Duodenal mucosa (tissue), 2 donors: Measurements from ENCODE around the gene RPS18.
"Not testable (repeated sequence)": the region's sequence is repeated elsewhere in the genome, so short reads cannot be mapped to it uniquely, and the experiment has no call there.

ENCODE experiments used
- H3K27ac ChIP-seq: one replicate; pipeline ENCODE4 v1.7.0; 2013; ENCODE audit warnings: low read depth, low read length
- H3K27me3 ChIP-seq, 2 donors: one replicate each; pipeline ENCODE4 v1.7.0; 2013; ENCODE audit warnings: low read length in 2 of 2, control low read depth in 1 of 2; ENCODE audit not compliant: insufficient read depth in 2 of 2, control insufficient read depth in 1 of 2
- H3K36me3 ChIP-seq, 2 donors: one replicate each; pipeline ENCODE4 v1.7.0; 2013; ENCODE audit warnings: low read length in 2 of 2, control low read depth in 1 of 2; ENCODE audit not compliant: insufficient read depth in 2 of 2, control insufficient read depth in 1 of 2
- H3K4me1 ChIP-seq, 2 donors: one replicate each; pipeline ENCODE4 v1.7.0; 2013; ENCODE audit warnings: low read length in 2 of 2, control low read depth in 1 of 2; ENCODE audit not compliant: insufficient read depth in 2 of 2, control insufficient read depth in 1 of 2
- H3K4me3 ChIP-seq, 2 donors: one replicate each; pipeline ENCODE4 v1.7.0; 2013; ENCODE audit warnings: low read length in 2 of 2, low read depth in 1 of 2
- H3K9ac ChIP-seq, 2 donors: one replicate each; pipeline ENCODE4 v1.7.0; 2013; ENCODE audit warnings: low read length in 2 of 2, low read depth in 1 of 2
- H3K9me3 ChIP-seq, 2 donors: one replicate each; pipeline ENCODE4 v1.7.0; 2013; ENCODE audit warnings: low read length in 2 of 2, control low read depth in 1 of 2; ENCODE audit not compliant: control insufficient read depth in 1 of 2

Gene RPS18

DNA sequence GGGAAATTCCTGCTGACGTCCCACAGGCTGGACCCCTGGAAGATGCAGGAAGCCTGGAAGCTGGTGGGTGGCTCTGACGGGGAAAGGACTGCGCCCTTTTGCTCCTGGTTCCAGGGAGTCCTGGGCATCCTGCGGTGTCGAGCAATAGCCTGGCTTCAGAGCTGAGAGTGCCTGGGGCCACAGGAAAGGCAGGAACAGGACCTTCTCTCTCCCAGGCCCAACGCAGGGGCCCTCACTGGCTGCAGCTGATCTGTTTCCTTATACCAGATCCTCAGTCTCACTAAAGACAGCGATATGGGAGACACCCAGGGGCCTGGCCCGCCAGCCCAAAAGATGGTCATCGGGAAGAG is 6.5 kb downstream of the RPS18 start:
- no peaks in the 10 kb centered on the region for H3K9me3 ChIP-seq
- peaks cover 36 to 46% of the 10 kb centered on the region in 2 donors for H3K4me1 ChIP-seq
- H3K36me3 ChIP-seq, result peaks cover 36 to 59% of the 10 kb centered on the region in 2 donors
- H3K27ac ChIP-seq, result no peak overlapping the region
- H3K27me3 ChIP-seq, result no peaks in the 10 kb centered on the region
- H3K9ac ChIP-seq, result no peak overlapping the region
- no peak overlapping the region for H3K4me3 ChIP-seq

- no peaks in the 10 kb centered on the region for H3K9me3 ChIP-seq
- H3K9ac ChIP-seq, result no peak overlapping the region
- peaks cover 36 to 41% of the 10 kb centered on the region in 2 donors for H3K4me1 ChIP-seq
- H3K27me3 ChIP-seq, result no peaks in the 10 kb centered on the region
- H3K4me3 ChIP-seq, result no peak overlapping the region
- peaks cover 38 to 63% of the 10 kb centered on the region in 2 donors for H3K36me3 ChIP-seq
- no peak overlapping the region for H3K27ac ChIP-seq
Measured at GRCh38 chr6:33278810-33279209, 6.9 kb downstream of the RPS18 start.

DNA sequence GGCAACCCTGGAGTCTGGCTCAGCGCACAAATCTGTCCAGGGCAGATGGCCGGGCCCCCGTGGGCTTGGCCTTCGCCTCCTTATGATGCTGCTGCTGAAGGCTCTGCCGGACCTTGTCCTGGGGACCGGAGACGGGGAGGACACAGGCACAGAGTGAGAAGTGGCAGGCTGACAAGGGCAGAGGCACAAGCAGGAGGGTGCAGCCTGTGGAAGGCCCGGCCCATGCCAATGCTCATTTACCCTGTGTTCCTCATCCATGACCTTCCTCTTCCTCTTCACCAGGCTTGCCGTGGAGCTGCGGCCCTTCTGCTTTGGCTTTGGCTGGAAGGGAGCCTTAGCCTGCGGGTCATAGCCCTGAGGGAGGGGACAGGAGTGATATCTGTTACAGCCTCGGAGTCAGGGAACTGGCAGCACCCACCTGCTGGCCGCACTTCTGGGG is 7.4 kb downstream of the RPS18 start:
- no peaks in the 10 kb centered on the region for H3K9me3 ChIP-seq
- peaks cover 33 to 37% of the 10 kb centered on the region in 2 donors for H3K4me1 ChIP-seq
- H3K27ac ChIP-seq, result no peak overlapping the region
- no peaks in the 10 kb centered on the region for H3K27me3 ChIP-seq
- H3K36me3 ChIP-seq, result peaks cover 36 to 65% of the 10 kb centered on the region in 2 donors
- H3K9ac ChIP-seq, result no peak overlapping the region
- no peak overlapping the region for H3K4me3 ChIP-seq

DNA sequence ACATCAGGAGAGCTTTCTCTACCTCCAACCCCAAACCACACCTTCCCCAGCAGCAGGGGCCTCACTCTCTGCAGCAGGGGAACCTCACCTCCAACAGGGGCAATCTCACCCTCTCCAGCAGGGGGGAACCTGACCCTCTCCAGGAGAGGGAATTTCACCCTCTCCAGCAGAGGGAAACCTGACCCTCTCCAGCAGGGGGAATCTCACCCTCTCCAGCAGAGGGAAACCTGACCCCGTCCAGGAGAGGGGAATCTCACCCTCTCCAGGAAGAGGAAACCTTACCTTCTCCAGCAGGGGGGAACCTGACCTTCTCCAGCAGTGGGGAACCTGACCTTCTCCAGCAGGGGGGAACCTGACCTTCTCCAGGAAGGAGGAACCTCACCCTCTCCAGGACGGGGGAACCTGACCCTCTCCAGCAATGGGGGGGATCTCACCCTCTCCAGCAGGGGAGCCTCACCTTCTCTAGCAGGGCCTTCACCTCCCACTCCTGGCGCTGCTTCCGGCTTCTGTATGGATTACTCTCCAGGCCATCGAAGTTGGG is 8.2 kb downstream of the RPS18 start:
- Histone ChIP-seq H3K27ac (no peak overlapping the region), H3K4me3 (no peak overlapping the region), H3K4me1 (peaks cover 25 to 29% of the 10 kb centered on the region in 2 donors), H3K27me3 (no peaks in the 10 kb centered on the region), H3K36me3 (peaks cover 32 to 64% of the 10 kb centered on the region in 2 donors), H3K9ac (no peak overlapping the region), H3K9me3 (no peaks in the 10 kb centered on the region)

DNA sequence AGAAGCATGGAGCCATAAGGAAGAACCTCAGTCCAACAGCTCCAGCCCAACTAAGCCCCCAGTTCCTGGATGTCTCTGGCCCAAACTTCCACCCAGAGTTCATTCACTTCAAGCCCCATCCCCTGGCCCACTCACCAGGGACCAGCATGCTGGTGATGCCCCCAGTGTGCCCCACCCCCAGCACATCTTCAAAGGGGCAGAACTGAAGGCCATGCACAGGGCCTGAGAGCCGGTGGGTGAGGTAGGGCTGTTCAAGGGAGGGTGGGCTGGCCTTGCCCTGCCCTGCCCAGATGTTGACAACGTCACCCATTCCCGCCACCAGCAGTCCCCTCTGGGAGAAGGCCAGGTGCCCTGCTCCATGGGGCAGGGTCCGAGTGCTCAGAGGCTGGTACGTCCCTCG is 8.7 kb downstream of the RPS18 start:
- no peaks in the 10 kb centered on the region for H3K27me3 ChIP-seq

GRCh38 chr6:33285214-33285613 is 13.3 kb downstream of the RPS18 start:
- not testable (repeated sequence) for H3K4me3 ChIP-seq, H3K27ac ChIP-seq, H3K9me3 ChIP-seq, H3K27me3 ChIP-seq, H3K9ac ChIP-seq
- Histone ChIP-seq H3K4me1 (peaks cover 11 to 17% of the 10 kb centered on the region in 2 donors), H3K36me3 (peaks cover 31 to 60% of the 10 kb centered on the region in 2 donors)

More for the DNA sequence above, 8.7 kb downstream of the RPS18 start:
- Histone ChIP-seq H3K4me3 (no peak overlapping the region), H3K4me1 (peaks cover 20 to 24% of the 10 kb centered on the region in 2 donors), H3K27ac (no peak overlapping the region), H3K36me3 (peaks cover 31 to 64% of the 10 kb centered on the region in 2 donors), H3K9ac (no peak overlapping the region), H3K9me3 (no peaks in the 10 kb centered on the region)

DNA sequence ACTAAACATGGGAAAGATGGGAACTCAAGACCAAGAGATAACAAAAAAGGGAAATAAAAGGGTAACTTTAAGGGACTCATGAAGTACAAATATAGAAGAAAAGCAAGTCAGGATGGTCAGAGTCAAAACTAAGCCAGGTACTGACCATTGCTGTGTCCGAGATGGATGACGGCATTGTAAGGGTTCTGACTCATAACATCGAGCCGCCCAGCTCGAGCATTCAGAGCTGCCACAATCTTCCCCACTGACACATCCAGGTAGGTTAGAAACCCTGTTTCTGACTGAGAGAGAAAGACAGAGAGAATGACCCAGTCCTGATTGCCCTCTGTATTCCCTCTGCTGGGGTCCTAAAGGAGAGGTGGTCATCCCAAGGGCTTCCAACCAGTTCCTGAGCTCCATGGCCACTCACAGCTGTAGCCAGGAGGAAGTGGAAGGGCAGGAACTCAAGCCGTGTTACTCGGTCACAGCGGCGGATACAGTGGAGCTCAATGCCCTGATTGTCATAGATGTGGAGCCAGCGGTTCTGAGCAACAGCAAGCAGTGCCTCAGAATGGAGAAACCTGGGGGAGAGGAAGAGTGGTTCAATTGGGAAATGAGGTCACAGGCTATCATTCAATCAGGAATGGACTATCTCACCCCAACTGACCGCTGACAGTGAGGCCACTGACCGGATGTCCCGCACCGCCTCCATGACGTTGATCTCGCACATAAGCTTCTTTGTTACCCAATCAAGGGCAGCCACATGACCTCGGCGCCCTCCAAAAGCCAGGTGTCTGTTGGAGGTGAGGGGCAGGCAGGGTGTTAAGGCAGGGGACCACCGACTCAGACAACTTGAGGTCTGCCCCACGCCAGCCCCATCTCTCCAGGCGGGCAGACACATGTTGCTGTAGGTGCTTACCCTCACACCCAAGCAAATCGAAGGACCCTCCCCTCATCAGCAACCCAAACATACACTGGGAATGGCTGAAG is 15.4 kb downstream of the RPS18 start:
- Histone ChIP-seq H3K27me3 (no peaks in the 10 kb centered on the region), H3K27ac (no peak overlapping the region), H3K9ac (no peak overlapping the region), H3K4me3 (peak overlapping the region in 1 of 2 donors; percentile 88), H3K4me1 (peaks cover 18 to 21% of the 10 kb centered on the region in 2 donors), H3K36me3 (peaks cover 26 to 48% of the 10 kb centered on the region in 2 donors), H3K9me3 (no peaks in the 10 kb centered on the region)

- peak overlapping the region; percentile 88 to 94 for H3K4me3 ChIP-seq
- H3K4me1 ChIP-seq, result peaks cover 18 to 21% of the 10 kb centered on the region in 2 donors
- H3K9ac ChIP-seq, result peak overlapping the region; percentile 81 to 91
- no peaks in the 10 kb centered on the region for H3K27me3 ChIP-seq
- peaks cover 26 to 53% of the 10 kb centered on the region in 2 donors for H3K36me3 ChIP-seq
- H3K27ac ChIP-seq, result no peak overlapping the region
- no peaks in the 10 kb centered on the region for H3K9me3 ChIP-seq
Measured at GRCh38 chr6:33288141-33288920, 16.5 kb downstream of the RPS18 start.

- H3K27me3 ChIP-seq, result no peaks in the 10 kb centered on the region
- no peak within 1 kb of the TSS for H3K27ac ChIP-seq
- H3K4me3 ChIP-seq, result peak within 1 kb of the TSS; percentile 88 to 94
- peaks cover 18 to 21% of the 10 kb centered on the region in 2 donors for H3K4me1 ChIP-seq
- H3K9ac ChIP-seq, result peak within 1 kb of the TSS; percentile 81 to 91
- no peaks in the 10 kb centered on the region for H3K9me3 ChIP-seq
- H3K36me3 ChIP-seq, result peaks cover 25 to 51% of the 10 kb centered on the region in 2 donors
Measured at GRCh38 chr6:33288921-33289783, 17.3 kb downstream of the RPS18 start, which contains the start of the genes PFDN6 and WDR46. Gene PFDN6 (plus strand): TSS chr6:33289601. CDS start chr6:33289857, 256 bp downstream. Gene WDR46 (minus strand): TSS chr6:33289239. CDS start chr6:33289170, 69 bp downstream.
